GM21515 (cell line): Measurements from ENCODE around the gene DNAH14.
"Not testable (repeated sequence)": the region's sequence is repeated elsewhere in the genome, so short reads cannot be mapped to it uniquely, and the experiment has no call there.

Source experiments
- ATAC-seq: cut with Tn5 transposase; IDR thresholded peaks from one replicate; pipeline ENCODE4 v1.9.1; 2021; ENCODE audit not compliant: unreplicated experiment

Gene DNAH14

GRCh38 chr1:225242611-225243010, 313.1 kb downstream of the DNAH14 start:
- ATAC-seq, result no peak

GRCh38 chr1:225250432-225250831, 321.0 kb downstream of the DNAH14 start:
- peak; percentile 85 for ATAC-seq

GRCh38 chr1:225253173-225253572, 323.7 kb downstream of the DNAH14 start:
- ATAC-seq, result no peak

- ATAC-seq, result no peak
These were observed 324.3 kb downstream of the DNAH14 start for GRCh38 chr1:225253784-225254183.

GRCh38 chr1:225254676-225255075, 325.2 kb downstream of the DNAH14 start:
- ATAC-seq, result no peak

- ATAC-seq, result no peak
These were observed 327.6 kb downstream of the DNAH14 start for GRCh38 chr1:225257081-225257480.

- no peak for ATAC-seq
These were observed 329.3 kb downstream of the DNAH14 start for GRCh38 chr1:225258811-225259210.

- no peak for ATAC-seq
These were observed 330.1 kb downstream of the DNAH14 start for GRCh38 chr1:225259542-225259941.

GRCh38 chr1:225260319-225260718, 330.8 kb downstream of the DNAH14 start:
- ATAC-seq, result no peak

GRCh38 chr1:225277445-225277844, 348.0 kb downstream of the DNAH14 start:
- no peak for ATAC-seq

GRCh38 chr1:225280563-225280962, 351.1 kb downstream of the DNAH14 start:
- ATAC-seq, result no peak

- no peak for ATAC-seq
These were observed 360.8 kb downstream of the DNAH14 start for GRCh38 chr1:225290244-225290643.

GRCh38 chr1:225299624-225300023, 370.1 kb downstream of the DNAH14 start:
- no peak for ATAC-seq

- no peak for ATAC-seq
These were observed 370.9 kb downstream of the DNAH14 start for GRCh38 chr1:225300381-225300780.

GRCh38 chr1:225304996-225305395, 375.5 kb downstream of the DNAH14 start:
- ATAC-seq, result no peak

- ATAC-seq, result not testable (repeated sequence)
These were observed 381.1 kb downstream of the DNAH14 start for GRCh38 chr1:225310544-225310943.

GRCh38 chr1:225318706-225319575, 389.5 kb downstream of the DNAH14 start:
- peak; percentile 95 for ATAC-seq

- ATAC-seq, result no peak
These were observed 390.4 kb downstream of the DNAH14 start for GRCh38 chr1:225319871-225320270.

GRCh38 chr1:225321784-225322183, 392.3 kb downstream of the DNAH14 start:
- no peak for ATAC-seq

GRCh38 chr1:225329041-225329440, 399.6 kb downstream of the DNAH14 start:
- no peak for ATAC-seq

- ATAC-seq, result not testable (repeated sequence)
These were observed 400.5 kb downstream of the DNAH14 start for GRCh38 chr1:225329996-225330395.

- ATAC-seq, result no peak
These were observed 403.2 kb downstream of the DNAH14 start for GRCh38 chr1:225332686-225333085.
